H4 (cell line): Measurements from ENCODE around the gene MMP20. TPM values are rescaled to one million over a fixed set of nuclear protein-coding genes. Genes with fewer than 3 reads are reported as not detected.

Source experiments
- DNase-seq: peaks from one replicate; pipeline ENCODE4 v3.0.0-alpha.2; 2015; ENCODE audit warnings: low spot score
- total RNA-seq: library from RNA; depleted of rRNA; stranded (reverse); fragments of >200 nt; shearing (Covaris generic); gene quantifications from 2 replicates; pipeline ENCODE4 v1.2.3, GENCODE V29; 2014

MMP20 gene
- total RNA-seq, 1 experiment from 2014 or later, result not detected

DNA sequence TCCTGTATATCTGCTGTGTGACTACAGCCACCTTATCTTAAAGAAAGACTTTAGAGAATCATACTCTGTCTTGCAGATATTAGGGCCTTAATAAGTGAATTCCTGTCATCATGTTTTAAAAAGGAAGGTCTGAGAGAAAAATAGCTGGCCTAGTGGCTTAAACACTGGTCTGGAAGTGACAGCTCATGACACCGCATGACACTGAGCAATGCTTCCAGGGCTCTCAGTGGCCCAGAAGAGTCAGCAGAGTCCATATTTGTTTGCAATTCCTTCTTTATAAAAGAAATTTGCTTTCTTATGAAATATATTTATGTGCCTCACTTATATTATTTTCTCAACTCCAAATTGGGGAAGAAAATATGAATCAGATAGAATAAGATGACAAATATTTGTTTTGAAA, 33.0 kb downstream of the MMP20 start:
- no peak for DNase-seq

DNA sequence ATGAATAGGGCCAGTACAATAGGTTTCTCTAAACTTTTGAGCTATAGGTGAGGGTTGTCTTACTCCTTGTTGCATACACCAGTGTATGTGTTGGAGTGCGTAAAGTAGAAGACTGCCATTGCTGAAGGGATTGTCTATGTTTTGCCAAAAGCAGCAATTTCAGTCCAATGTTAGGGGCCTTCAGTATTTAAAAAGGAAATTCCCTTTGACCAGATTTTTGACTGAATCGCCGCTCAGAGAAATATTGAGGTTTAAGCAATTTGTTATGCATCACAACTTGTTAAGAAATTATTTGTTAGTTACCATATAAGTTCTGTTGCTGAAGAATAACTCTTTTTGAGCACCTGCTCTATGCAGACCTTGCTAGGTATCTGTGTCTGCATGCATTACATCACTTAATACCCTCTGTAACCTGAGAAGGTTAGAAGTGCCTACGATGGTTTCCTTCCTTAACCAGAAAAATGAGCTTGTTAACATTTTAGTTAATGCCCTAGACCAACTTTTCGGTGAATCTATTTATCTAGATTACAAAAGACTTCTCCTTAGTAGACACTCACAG, 33.9 kb downstream of the MMP20 start:
- DNase-seq, result no peak

DNA sequence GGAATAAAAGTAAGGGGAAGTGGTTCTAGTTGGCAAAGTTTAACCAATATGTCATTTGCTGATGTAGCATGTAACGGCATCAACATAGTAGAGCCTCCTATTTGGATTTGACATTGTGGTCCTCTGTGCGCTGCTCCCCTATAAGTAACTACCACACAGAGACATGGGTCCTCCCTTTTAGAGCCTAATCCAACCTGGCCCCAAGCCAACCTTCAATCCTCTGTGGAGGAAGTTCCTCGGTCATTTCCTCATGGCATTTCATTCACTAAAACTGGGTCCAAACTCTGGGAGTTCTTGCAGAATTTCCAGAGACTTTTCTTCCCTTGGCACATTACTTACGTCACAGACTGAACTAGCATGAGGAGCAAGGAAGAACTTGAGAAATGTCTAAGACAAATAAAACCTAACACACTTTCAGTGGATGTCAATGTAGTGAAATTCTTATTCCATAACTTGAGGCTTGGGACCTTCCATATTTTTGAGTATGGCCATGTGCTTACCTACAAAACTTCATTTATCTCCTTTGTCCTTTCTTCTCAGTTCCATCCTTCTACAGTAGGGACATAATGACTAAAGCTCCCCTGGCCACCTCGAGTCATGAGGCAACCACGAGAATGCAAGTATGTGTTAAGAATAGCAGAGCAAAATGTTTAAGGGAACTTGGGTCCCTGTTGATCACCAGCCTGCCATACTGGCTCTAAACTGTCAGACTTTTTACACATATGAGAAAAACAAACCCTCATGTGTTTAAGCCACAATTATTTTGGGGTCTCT, 34.7 kb downstream of the MMP20 start:
- no peak for DNase-seq

DNA sequence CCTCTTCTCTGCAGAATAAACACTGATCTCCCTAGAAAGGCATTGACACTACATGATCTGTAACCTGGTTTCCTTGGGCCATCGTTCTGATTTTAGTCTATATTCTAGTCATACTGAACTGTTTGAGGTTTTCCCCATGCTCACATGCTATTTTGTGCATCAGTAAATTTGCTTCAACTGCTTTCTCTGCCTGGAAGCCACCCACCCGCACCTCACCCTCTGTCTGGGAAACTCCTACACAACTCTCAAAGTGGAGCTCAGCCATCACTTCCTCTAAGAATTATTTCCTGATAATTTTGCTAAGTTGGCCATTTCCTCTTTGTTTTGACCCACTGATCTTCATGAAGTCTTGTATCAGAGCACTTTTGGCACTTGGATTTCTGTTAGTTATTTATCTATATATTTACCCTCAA, 36.1 kb downstream of the MMP20 start:
- DNase-seq, result no peak

DNA sequence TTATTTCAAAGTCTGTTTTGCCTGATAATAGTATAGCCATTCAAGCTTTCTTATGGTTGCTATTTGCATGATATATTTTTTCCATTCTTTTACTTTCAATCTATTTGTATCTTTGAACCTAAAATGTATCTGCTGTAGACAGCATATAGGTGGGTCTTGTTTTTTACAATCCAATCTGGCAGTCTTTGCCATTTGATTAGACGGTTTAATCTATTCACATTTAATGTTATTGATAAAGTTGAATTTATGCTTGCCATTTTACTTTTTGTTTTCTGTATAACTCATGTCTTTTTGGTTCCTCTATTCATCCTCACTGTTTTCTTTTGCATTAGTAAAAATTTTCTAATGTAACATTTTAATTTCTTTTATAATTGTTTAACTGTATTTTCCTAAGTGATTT, 37.4 kb downstream of the MMP20 start:
- DNase-seq, result no peak

DNA sequence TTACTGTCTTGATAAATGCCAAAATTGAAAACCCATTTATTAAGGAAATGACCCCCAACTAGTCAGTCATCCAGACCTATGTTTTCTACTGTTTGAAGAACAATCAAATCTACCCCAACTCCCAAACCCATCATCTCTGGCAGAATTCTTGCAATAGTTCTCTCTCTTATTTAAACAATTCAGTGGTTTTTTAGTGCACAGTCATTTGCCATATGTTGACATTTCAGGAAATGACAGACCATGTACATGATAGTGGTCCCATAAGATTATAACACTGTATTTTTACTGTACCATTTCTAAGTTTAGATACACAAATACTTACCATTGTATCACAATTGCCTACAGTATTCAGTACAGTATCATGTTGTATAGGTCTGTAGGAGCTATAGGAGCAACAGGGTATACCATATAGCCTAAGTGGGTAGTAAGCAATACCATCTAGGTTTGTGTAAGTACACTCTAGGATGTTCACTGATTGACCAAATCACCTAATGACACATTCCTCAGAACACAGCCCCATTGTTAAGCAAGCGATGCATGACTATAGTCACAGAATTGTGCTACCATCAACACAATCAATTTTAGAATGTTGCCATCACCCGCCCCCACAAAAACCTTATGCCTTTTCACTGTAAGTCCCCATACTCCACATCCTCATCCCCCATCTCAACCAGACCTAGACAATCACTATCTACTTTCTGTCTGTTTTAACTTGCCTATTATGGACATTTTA, 41.8 kb downstream of the MMP20 start:
- no peak for DNase-seq

DNA sequence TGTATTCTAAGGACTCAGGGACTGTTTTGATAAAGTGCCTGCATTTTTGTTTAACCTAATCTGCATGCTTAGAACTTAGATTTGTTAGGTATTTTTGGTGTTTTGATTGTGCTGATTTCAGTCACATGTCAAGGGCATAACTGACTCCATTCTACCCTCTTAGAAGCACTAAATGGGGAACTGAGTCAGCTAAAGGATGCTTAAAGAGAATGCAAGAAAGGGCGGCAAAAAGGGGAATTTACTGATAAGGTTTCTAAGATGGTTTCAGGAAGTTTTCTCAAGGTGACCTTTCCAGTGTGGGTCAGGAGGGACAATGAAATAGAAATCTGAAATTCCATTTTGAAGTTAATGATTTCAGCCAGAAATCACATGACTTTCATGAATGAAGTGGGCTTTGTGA, 43.0 kb downstream of the MMP20 start:
- DNase-seq, result no peak

DNA sequence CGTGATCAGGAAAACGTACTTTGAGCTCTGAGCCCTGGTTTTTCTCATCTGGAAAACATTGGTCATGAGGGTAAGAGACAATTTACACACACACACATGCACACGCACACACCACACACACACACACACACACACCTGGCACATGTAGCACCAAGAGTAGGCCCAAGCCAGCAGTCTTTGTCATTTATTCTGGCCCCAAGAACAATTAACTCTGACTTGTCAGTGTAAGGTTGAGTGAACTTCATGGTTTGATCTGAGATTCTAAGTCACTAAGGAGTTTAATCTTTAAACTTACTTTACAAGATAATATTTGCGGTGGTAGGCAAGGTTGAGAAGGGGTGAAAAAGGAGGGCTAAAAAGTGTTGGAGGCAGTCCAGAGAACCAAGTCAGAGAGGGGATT, 44.1 kb downstream of the MMP20 start:
- DNase-seq, result no peak

DNA sequence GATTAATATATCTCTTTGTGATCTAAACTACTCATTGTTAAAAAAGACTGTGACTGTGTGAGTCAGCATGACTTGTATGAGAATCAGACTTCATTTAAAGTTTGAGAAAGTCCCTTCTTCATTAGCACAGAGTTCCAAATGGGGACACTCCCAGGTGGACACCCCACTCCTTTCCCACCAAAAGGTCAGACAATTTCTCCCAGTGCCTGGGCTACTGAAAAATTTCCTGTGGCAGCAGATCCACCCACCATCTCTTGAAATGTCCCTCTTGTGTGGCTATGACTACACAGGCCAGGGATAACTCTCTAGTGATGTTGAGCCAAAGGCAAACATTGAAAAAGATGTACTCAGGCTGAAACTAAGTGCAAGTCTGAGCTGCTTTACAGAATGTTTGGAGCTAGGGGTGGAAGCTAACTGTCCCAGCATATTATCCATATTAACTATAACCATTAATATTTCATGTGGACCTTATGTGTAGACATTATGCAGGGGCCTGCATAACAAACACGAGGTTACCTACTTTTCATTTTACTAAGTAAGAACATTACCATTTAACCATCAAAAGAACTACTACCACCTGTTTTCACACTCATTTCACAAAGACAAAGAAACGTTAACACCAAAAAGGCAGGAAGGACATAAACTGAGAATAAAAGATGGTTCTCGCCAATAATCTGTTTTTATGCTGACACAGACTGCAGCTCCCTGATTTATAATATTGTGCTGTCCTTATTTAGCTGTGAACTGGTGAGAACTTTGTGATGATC, 44.8 kb downstream of the MMP20 start:
- no peak for DNase-seq

DNA sequence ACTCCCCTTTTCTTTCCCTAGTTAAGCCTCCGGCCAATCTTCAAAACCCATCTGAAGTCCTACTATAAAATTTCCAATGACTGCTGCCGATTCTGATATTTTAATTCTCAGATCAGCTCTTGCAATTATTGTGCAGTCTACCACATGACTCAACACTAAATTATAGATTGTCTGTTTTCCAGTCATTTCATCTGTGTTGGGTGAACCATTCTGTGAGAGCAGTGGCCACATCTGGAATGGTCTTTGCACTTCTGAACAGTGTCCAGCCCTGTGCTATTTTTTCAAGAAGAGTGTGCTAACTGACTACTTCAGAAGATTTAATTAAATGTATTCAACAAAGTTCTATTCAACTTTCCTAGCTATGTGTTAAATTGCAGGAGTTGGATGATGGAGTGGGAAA, 47.4 kb downstream of the MMP20 start:
- DNase-seq, result no peak

DNA sequence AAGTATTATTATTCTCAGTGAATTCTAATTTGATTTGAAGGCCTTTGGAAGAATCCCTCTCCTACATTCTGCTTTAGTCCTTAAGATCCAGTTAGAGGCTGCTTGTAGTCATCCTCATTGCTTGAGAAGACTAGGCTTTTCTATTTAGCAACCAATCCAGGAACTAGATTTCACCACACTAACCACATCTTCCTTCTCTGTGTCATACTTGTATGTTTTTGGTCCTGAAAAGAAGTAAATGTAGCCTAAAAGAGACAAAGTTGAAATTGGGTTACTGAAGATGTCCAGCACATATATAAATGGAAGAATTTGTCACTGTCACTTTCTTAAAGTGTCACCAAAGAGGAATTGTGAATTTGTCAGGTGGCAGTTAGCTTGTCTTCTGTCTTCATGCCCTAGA, 48.0 kb downstream of the MMP20 start:
- no peak for DNase-seq

DNA sequence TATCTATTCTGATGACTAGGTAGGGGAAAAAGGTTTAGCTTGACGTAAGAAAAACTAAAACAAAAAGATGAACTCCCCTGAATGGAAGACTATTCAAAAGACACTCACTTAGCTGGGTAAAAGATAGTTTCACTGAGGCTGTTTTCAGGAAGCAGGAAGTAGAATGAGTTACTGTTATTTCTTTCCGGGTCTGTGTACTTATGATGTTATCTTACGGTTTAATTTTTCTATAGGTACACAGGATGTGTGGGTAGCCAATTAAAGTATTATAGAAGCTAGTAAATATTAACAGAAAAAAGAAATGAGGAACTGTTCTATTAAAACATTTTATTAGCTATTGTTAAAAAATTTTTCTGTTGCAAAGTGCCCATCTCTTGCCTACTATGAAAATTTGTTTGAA, 48.8 kb downstream of the MMP20 start:
- no peak for DNase-seq

DNA sequence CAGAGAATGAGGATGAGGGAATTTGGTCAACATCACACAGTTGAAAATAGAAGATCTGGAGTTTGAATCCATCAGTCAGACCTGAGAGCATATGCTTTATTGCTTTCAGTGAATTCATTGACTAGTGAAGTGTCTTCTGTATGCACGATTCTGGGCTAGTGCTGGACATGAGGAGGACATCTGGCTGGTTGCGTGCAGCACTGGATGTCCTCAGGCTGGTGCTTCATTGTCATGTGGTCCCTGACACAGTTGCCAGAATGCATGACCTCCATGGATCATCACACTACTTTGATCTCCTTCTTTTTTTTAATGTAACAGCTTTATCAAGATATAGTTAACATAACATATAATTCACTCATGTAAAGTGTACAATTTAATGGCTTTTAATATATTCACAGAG, 50.1 kb downstream of the MMP20 start:
- DNase-seq, result no peak

DNA sequence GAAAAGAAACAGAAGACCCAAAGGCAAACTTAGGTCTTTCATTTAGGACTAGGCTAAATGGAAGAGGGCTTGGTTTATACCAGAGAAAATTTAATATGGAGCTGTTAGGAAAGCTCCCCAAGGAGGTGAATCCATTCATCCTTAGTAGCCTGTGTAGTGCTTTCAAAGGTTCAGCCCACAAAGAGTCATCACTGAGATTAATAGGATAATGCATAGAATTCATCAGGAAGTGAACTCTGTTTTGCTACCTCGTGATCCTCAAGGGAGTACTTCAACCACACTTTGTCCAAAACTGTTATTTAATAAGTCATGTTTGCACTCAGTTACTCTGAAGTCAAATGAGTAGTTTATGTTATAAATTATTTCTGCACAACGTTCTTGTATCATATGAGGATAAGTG, 51.3 kb downstream of the MMP20 start:
- peak; percentile 43 for DNase-seq

DNA sequence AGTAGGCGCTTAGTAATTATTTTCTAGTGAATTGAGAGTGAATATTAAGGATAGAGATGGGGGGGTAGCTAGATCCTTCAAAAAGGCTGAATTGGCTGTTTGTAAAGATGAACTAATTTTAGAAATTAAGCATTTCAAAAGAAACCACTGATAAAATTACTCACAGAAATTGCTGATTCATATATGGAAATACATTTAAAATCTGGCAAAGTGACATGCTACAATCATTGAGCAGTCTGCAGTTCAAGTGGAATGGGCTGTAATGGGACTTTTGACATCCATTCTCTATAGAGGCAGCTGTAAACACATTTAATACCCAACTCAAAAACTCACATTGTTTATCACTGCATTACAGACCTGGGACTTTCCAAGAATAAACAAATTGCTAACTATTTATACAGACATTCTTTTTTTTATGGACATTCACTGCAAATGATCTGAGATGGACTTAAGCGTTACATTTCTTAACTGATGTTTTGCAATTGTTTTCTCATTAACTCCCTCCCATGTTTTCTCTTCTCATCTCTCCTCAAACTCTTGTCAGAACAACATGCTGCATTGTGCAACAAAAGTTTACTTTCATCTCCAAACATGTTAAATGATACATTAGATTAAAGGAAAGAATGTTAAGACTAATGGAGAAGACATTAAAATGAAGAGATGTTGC, 52.4 kb downstream of the MMP20 start:
- no peak for DNase-seq

DNA sequence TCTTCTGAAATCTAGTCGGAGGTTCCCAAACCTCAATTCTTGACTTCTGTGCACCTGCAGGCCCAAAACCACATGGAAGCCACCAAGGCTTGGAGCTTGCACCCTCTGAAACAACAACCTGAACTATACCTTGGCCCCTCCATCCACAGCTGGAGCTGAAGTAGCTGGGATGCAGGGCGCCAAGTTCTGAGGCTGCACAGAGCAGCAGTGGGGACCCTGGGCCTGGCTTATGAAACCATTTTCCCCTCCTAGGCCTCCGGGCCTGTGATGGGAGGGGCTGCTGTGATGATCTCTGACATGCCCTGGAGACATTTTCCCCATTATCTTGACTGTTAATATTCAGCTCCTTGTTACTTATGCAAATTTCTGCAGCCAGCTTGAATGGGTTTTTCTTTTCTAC, 56.3 kb downstream of the MMP20 start:
- no peak for DNase-seq

DNA sequence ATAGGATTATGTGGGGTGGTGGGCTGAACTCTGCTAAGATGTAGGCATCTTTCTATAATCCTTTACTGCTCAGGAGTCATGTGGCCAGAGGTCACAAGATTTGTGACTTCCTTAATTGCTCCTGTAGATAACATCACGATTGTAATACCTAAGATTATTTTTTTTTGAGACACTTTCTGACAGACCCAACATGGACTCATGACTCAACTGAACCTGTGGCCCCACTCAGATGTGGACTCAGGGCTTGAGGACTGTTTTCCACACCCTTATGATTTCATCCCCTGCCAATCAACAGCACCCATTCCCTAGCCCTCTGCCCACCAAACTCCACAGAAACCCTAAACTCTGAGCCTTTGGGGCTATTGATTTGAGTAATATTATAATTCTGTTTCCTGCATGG, 59.0 kb downstream of the MMP20 start:
- DNase-seq, result no peak

DNA sequence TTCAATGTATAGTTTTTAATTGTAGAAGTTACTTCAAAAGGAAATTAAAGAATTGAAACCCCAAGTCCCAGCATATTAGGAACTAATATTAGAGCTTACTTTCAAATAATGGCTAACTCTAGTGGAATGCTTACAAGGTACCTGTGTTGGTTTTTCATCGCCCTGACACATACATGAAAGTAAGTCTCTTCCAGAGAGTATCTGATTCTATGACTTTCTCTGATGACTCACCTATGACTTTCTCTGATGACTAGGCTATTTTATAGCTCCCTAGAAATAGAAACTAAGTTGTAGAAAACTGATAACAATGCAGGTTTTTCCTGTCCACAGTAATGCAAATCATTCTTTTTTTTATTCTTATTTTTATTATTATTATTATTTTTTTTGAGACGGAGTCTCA, 61.0 kb downstream of the MMP20 start:
- peak; percentile 68 for DNase-seq

DNA sequence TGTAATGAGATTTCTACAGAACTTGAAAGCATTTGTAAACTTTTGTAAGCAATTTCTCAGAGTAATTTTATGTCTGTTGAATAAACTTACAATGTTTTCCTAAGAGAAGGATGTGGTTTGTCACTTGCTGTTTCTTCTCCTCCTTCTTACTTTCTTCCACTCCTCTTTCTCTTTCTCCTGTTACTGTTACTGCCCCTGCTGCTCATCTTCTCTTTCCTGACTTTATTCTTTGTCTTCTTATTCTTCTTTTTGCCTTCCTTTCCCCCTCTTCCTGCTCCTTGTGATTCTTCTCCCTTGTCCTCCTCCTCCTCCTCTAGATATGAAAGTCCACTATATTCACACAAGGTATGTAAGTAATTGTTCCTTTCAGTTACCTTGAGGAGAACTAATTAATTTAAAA, 63.5 kb downstream of the MMP20 start:
- DNase-seq, result no peak

DNA sequence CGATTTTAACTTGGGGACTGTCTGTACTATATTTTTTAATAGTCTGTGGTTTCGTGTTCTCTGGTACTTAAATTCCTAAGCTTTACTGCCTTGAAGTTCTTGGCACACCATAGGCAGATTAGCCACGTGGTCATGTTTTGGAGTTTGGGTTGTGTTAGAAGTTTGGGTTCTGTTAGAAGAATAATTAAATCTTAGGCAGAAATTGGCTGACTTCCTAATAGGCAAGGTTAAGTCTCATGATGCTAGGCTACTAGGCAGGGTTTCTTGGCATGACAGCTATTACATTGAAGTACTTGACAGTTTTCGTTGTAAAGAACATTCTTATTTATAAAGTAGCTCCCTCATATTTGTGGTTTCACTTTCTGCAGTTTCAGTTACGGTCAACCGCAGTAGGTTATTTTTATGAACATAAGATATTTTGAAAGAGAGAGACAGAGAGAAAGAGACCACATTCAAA, 64.5 kb downstream of the MMP20 start:
- peak; percentile 74 for DNase-seq

DNA sequence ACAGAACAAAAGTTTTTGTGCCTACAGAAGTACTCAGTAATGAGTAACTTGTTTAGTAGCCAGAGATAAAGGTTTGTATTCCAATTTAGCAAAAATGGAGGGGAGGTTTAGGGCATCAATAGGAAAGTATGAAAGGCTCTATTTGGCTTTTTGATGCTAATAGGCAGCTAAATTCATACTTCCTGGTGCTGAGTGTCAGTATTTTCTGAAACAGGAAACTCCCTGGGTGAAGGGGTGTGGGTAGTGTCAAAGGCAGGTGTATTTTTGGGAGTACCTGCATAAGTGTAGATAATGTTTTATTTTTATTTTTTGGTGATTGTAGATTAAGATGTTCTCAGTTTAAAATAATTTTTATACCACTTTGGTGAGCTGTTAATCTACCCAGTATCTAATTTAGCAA, 65.3 kb downstream of the MMP20 start:
- no peak for DNase-seq

DNA sequence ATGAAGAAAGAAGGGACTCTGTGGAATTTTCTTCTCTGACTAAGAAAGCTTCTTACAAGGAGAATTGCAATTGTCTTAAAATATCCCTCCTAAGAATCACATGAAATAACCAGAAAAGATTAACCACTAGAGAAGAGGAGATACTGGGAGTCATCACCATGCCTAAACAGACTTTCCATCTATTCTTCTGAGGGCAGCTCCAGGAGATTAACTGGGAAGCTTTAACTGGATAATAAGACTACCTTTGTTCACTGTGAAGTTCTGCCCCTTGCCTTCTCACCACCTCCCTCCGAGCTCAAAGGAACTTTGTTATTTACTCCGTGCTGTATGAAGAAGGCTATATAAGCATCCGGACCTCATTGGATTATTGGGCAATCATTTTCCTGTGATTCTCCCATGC, 70.0 kb downstream of the MMP20 start:
- no peak for DNase-seq
